GM12874 (cell line): ENCODE data around the gene CMTM5.

ENCODE experiments used
- CTCF ChIP-seq: IDR thresholded peaks from 2 replicates; pipeline ENCODE4 v1.5.1; 2011; ENCODE audit warnings: low read depth, mild to moderate bottlenecking, control low read depth, low read length, moderate library complexity; ENCODE audit not compliant: insufficient read depth

CMTM5 gene

DNA sequence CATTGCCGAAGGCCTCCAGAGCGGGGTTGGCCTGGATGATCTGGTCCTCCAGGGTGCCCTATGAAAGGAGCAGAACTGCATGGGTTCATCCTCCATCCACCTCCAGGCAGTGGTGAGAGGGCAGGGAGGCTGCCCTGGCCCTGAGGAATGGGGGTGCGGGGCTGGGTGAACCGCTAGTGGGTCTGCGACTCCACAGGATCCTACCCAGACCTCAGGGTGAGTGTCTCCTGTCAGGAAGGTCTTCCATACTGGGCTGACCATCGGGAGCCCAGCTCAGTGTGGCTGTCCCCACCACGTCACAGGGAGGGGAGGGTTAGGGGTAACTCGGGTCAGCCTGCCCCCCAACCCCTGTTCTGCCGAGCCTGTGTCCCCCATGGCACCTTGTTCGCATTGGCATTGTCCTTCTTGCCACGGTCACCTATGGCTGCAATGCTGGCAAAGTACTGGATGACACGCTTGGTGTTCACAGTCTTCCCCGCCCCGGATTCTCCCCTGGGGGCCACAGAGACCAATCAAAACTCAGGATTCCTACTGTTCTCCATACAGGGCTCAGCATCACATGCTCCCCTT, 27.6 kb downstream of the CMTM5 start:
- TF ChIP-seq CTCF = no peak

DNA sequence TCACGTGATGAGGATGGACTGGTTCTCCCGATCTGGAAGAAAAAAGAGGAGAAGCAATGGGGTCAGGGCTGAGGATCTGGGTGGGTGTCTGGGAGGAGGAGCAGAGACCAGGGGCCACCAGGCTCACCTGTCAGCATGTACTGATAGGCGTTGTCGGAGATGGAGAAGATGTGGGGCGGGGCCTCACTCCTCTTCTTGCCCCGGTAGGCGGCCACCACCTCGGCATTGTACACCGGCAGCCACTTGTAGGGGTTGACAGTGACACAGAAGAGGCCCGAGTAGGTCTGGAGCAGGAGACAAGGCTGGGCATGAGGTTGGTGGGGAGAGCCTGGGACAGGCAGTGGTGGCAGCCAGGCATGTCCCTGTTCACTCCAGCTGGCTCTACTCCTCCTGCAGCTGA, 28.2 kb downstream of the CMTM5 start:
- TF ChIP-seq CTCF = no peak

DNA sequence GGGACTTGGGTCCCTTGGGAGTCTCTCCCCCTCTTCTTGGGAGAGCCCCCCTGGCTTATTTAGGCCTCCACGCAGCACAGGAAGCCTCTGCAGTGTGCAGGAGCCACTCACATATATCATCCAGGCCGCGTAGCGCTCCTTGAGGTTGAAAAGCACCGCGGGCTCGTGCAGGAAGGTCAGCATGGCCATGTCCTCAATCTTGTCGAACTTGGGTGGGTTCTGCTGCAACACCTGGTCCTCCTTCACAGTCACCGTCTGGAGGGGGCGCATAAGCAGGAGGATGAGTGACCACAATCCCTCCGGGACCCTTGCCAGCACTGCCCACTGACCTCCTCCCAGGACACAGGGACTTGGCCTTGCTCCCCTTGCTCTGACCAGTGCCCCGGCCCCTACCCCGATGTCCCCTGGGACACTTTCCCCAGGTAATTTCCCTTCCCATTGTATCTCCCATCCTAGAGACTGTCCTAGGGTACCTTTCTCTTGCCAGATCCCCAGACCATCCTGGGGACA, 28.7 kb downstream of the CMTM5 start:
- no peak for TF ChIP-seq CTCF

DNA sequence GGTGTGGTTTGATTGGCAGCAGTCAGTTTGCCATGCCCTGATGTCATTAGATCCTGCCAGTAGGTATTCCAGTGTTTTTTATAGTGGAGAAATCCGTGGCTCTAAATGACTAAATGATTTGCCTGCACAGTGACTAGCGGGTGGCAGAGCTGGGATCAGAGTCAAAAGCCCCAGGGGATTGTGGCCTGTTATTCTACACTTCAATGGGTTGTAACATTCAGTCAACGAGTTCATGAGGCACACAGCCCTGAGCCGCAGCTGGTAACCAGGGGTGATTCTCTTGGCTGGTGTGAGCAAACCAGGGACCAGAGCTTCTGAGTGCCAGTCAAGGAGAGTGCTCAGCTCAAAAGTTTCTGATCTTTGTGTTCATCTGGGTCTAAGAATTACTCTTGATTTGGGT, 29.4 kb downstream of the CMTM5 start:
- TF ChIP-seq CTCF = no peak

GRCh38 chr14:23406725-23407355, 30.0 kb downstream of the CMTM5 start:
- no peak for TF ChIP-seq CTCF

GRCh38 chr14:23407516-23408306, 30.9 kb downstream of the CMTM5 start, which contains the start of gene MYH6:
Gene MYH6, minus strand, starts transcription at chr14:23408273. Its CDS starts 1,050 bp downstream, at chr14:23407223.
- TF ChIP-seq CTCF = no peak

DNA sequence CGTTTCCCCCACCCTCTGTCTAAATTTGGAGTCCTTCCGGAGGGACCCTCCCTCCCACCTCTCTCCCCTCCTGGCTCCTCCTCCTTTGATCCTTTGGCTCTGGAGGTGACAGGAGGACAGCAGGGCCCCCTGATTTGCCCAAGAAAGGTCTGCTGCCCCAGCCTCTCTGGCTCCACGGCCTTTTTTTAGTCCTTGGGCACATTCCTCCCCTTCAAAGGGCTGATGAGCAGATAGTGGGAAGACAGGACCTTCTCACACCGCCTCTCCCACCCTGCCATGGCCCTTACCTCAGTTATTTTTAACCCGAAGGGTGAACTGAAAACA, 31.4 kb downstream of the CMTM5 start:
- no peak for TF ChIP-seq CTCF
